Calu3 (cell line): ENCODE results near the gene MAGEB2. TPM values are rescaled to one million over a fixed set of nuclear protein-coding genes. Genes with fewer than 3 reads are reported as not detected.

Source experiments
- Bru-seq: library from RNA; stranded (reverse); fragments of 400-500 nt; gene quantifications from one replicate; lab custom pipeline; 2021; lab: Mats Ljungman, UMichigan
- BruChase-seq, 2 experiments: library from RNA; stranded (reverse); fragments of 400-500 nt; gene quantifications; one replicate each; lab custom pipeline; 2021; lab: Mats Ljungman, UMichigan
- BruUV-seq: library from RNA; stranded (reverse); fragments of 400-500 nt; replicated peaks from 2 replicates; lab custom pipeline; 2021; lab: Mats Ljungman, UMichigan
- CTCF ChIA-PET: fragments of 300-600 bp; sonication (Branson Sonifier 250); formaldehyde crosslinking; loops from one replicate; lab custom pipeline; 2022; ENCODE audit warnings: antibody characterized with exemption; lab: Charles Lee
- DNase-seq: peaks from one replicate; pipeline ENCODE4 v3.0.0; 2022
- H3K27ac Mint-ChIP-seq: one replicate; pipeline ENCODE4 v1.8.0; 2022; ENCODE audit warnings: mixed read lengths; ENCODE audit not compliant: unreplicated experiment
- H3K27me3 Mint-ChIP-seq: one replicate; pipeline ENCODE4 v1.8.0; 2022; ENCODE audit warnings: mixed read lengths; ENCODE audit not compliant: unreplicated experiment
- H3K36me3 Mint-ChIP-seq: one replicate; pipeline ENCODE4 v1.8.0; 2022; ENCODE audit warnings: mild to moderate bottlenecking, moderate library complexity, mixed read lengths; ENCODE audit not compliant: insufficient read depth, unreplicated experiment
- H3K4me1 Mint-ChIP-seq: one replicate; pipeline ENCODE4 v1.8.0; 2022; ENCODE audit warnings: mild to moderate bottlenecking, low read depth, mixed read lengths; ENCODE audit not compliant: unreplicated experiment
- H3K4me3 Mint-ChIP-seq: one replicate; pipeline ENCODE4 v1.8.0; 2022; ENCODE audit warnings: mild to moderate bottlenecking, low read depth, moderate library complexity, mixed read lengths; ENCODE audit not compliant: unreplicated experiment
- H3K9me3 Mint-ChIP-seq: one replicate; pipeline ENCODE4 v1.8.0; 2022; ENCODE audit warnings: low read depth, mixed read lengths; ENCODE audit not compliant: unreplicated experiment
- CTCF ChIP-seq: fragments of 200-600 bp; IDR thresholded peaks from one replicate; pipeline ENCODE4 v1.8.0; 2022; ENCODE audit warnings: antibody characterized with exemption; ENCODE audit not compliant: unreplicated experiment
- intact Hi-C: fragments of 100-400 bp; cut with micrococcal nuclease; formaldehyde crosslinking; loops from one replicate; pipeline ENCODE4 v1.10.0; 2022; ENCODE audit not compliant: unreplicated experiment
- long read RNA-seq: library from polyadenylated mRNA; stranded (forward); transcript quantifications from one replicate; pipeline ENCODE4 v2.0.0, GENCODE V29; 2022
- total RNA-seq: library from RNA; stranded (reverse); gene quantifications from 2 replicates; pipeline ENCODE4 v1.2.3, GENCODE V29; 2022

The MAGEB2 gene
- total RNA-seq = not detected in 2 replicates
- Bru-seq, nascent RNA = not detected
- BruChase-seq, experiment 1, labeled RNA remaining after a 6-hour chase = not detected
- not detected for BruChase-seq, experiment 2, labeled RNA remaining after a 2-hour chase
- long read RNA-seq = 0 reads

- peaks cover 5% of the 10 kb centered on the region for H3K36me3 Mint-ChIP-seq
- no peaks in the 10 kb centered on the region for H3K27me3 Mint-ChIP-seq
- no peaks in the 10 kb centered on the region for H3K9me3 Mint-ChIP-seq
- H3K4me1 Mint-ChIP-seq = no peaks in the 10 kb centered on the region
- intact Hi-C loops = no loop called here
- no TSS peak for BruUV-seq
- CTCF ChIA-PET = no interaction called here
- H3K4me3 Mint-ChIP-seq = no peak within 1 kb of the TSS
- no peak for TF ChIP-seq CTCF
- no peak within 1 kb of the TSS for H3K27ac Mint-ChIP-seq
- no peak for DNase-seq
These were observed at the start of gene MAGEB2 for GRCh38 chrX:30215357-30215843. Gene MAGEB2 (plus strand): TSS chrX:30215563. CDS start chrX:30218581, 3,018 bp downstream.

DNA sequence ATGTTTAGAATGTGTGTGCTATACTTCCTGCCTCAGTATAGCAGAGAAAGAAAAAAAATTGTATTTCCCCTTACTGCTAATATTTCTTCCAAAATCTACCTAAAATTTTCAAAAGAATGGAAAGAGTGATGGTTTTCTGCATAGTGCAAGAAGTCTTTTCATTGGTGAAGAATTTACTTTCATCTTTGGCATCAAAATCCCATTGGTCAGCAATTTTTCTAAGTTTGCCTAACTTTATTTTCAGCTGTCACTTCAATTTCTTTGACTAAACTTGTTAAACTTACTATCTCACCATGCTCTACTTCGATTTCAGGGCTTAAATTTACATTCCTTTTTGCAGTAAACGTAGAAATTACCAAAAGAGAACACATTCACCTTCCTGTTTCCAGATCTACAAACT is 44.5 kb upstream of the MAGEB2 start:
- no peaks in the 10 kb centered on the region for H3K36me3 Mint-ChIP-seq
- H3K27me3 Mint-ChIP-seq = no peaks in the 10 kb centered on the region
- H3K4me3 Mint-ChIP-seq = no peak overlapping the region
- no peak for DNase-seq
- peaks cover 9% of the 10 kb centered on the region for H3K4me1 Mint-ChIP-seq
- no peaks in the 10 kb centered on the region for H3K9me3 Mint-ChIP-seq
- no peak for TF ChIP-seq CTCF
- intact Hi-C loops = no loop called here
- CTCF ChIA-PET = no interaction called here
- no peak overlapping the region for H3K27ac Mint-ChIP-seq
- BruUV-seq = no TSS peak

DNA sequence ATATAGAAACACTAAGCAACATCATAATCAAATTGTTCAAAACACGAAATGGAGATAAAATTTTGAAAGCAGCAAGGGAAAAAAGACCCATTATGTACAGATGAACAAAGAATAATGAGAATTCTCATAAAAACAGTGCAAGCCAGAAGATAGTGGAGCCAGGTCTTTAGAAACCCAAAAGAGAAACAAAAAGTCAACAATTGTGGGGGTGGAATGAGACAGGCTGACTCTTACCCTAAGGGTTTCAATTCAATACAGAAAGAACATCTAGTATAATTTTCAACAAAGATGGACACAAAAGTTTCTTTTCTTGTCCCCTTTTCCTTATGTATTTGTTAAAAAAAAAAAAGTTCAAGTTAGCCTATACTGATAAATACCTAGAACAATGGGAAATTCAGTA is 34.0 kb upstream of the MAGEB2 start:
- CTCF ChIA-PET = no interaction called here
- Mint-ChIP-seq H3K36me3 (no peaks in the 10 kb centered on the region), H3K27me3 (no peaks in the 10 kb centered on the region), H3K9me3 (no peaks in the 10 kb centered on the region), H3K27ac (no peak overlapping the region), H3K4me1 (no peaks in the 10 kb centered on the region), H3K4me3 (no peak overlapping the region)
- intact Hi-C loops = no loop called here
- no peak for DNase-seq
- no TSS peak for BruUV-seq
- TF ChIP-seq CTCF = no peak

- BruUV-seq = no TSS peak
- Mint-ChIP-seq H3K27me3 (no peaks in the 10 kb centered on the region), H3K27ac (no peak overlapping the region), H3K4me1 (no peaks in the 10 kb centered on the region), H3K4me3 (no peak overlapping the region), H3K36me3 (no peaks in the 10 kb centered on the region), H3K9me3 (no peaks in the 10 kb centered on the region)
- no peak for DNase-seq
- intact Hi-C loops = no loop called here
- CTCF ChIA-PET = no interaction called here
- TF ChIP-seq CTCF = no peak
These were observed 31.8 kb upstream of the MAGEB2 start for GRCh38 chrX:30183554-30183953.
